NAMALWA (cell line): Measurements from ENCODE around the gene FUT6.
A peak's percentile ranks its signal among the peaks of the same experiment; 100 is the strongest.
"Not testable (repeated sequence)": the region's sequence is repeated elsewhere in the genome, so short reads cannot be mapped to it uniquely, and the experiment has no call there.

ENCODE experiments used
- DNase-seq: peaks from one replicate; pipeline ENCODE4 v3.0.0-alpha.2; 2015; ENCODE audit warnings: low spot score

The FUT6 gene

DNA sequence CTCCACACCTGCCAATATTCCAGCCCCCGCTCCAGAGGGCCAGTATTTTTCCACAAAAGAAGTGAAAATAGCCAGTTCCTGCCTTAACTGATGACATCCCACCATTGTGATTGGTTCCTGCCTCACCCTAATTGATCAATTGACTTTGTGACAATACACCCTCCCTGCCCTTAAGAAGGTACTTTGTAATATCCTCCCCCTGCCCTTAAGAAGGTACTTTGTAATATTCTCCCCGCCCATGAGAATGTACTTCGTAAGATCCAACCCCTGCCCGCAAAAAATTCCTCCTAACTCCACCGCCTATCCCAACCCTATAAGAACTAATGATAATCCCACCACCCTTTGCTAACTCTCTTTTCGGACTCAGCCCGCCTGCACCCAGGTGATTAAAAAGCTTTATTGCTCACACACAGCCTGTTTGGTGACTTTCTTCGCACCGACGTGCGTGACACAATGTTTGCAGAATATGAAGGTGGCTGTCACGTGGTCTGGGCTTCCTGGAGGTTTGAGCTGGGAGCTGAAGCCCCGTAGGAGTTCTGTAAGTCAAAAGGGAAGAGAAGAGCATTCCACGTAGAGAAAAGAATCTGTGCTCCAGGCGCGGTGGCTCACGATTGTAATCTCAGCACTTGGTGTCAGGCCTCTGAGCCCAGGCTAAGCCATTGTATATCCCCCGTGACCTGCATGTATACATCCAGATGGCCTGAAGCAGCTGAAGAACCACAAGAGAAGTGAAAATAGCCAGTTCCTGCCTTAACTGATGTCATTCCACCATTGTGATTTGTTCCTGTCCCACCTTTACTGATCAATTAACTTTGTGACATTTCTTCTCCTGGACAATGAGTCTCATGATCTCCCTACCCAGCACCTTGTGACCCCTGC lies 17.9 kb upstream of the FUT6 start:
- no peak for DNase-seq

DNA sequence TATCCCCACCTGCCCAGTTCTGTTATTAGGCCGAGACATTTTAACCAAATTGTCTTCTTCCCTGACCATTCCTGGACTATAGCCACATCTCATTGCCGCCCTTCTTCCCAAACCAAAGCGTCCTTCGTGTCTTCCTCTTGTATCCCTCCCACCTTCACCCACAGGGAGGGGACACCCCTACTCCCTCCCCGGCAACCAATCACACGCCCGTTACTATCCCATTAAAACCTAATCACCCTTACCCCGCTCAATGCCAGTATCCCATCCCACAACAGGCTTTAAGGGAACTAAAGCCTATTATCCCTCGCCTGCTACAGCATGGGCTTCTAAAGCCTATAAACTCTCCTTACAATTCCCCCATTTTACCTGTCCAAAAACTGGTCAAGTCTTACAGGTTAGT lies 15.6 kb upstream of the FUT6 start:
- not testable (repeated sequence) for DNase-seq

DNA sequence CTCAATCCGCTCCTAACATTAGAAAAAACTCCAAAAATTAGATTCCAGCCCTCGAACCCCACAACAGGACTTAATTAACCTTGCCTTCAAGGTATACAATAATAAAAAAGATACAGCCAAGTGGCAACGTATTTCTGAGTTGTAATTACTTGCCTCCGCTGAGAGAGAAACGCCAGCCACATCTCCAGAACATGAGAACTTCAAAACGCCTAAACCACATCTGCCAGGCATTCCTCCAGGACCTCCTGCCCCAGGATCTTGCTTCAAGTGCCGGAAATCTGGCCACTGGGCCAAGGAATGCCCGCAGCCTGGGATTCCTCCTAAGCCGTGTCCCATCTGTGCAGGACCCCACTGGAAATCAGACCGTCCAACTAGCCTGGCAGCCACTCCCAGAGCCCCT lies 14.6 kb upstream of the FUT6 start:
- not testable (repeated sequence) for DNase-seq

DNA sequence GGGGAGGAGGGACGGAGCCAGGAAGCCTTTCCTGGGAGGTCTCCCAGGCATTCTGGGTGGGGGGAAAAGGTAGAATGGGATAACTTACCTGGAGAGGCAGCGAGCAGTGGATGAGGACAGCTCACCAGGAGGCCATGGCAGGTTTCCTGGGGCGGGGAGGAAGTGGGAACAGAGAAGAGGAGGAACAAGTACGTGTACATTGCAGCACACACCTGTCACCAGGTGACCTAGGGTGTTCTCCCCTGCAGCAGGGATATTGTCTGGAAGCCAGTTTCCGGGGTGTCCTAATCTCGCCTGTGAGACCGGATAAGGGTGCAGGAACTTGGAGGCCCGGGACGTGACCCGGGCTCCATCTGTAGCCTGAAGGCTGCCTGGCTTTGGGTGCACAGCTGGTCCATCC lies 11.8 kb upstream of the FUT6 start, which contains the start of gene FUT3:
FUT3 (minus strand) TSS at position 148 of the 400 bp plus-strand sequence.
- DNase-seq: no peak

DNA sequence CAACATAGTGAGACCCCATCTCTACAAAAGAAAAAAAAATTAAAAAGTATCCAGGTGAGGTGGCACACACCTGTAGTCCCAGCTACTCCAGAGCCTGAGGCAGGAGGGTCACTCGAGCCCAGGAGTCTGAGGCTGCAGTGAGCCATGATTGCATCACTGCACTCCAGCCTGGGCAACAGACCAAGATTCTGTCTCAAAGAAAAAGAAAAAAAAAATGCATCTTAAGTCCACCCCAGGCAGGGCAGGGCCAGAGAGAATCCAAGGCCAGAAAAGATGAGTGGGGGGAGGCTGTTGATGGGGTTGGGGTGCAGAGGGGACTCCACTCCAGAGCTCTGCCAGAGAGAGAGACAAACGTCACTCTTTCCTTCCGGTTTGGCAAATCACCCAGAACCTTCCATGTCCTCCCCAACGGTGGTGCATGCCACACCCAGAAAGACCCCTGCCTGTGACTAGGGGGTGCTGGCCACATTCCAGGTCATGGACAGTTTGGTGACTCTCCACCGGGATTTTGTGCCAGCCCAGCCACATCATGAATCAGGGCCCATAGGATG lies 11.3 kb upstream of the FUT6 start:
- DNase-seq: no peak

DNA sequence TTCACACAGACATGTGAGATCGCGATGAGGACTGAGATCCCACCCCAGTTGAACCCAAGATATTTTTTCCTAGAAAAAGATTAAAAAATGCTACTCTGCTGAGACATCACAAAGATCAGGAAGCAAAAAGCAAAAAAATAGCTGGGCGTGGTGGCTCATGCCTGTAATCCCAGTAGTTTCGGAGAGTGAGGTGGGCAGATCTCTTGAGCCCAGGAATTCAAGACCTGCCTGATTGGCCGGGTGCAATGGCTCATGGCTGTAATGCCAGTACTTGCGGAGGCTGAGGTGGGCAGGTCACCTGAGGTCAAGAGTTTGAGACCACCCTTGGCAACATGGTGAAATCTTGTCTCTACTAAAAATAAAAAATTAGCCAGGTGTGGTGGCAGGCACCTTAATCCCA lies 10.7 kb upstream of the FUT6 start:
- no peak for DNase-seq

DNA sequence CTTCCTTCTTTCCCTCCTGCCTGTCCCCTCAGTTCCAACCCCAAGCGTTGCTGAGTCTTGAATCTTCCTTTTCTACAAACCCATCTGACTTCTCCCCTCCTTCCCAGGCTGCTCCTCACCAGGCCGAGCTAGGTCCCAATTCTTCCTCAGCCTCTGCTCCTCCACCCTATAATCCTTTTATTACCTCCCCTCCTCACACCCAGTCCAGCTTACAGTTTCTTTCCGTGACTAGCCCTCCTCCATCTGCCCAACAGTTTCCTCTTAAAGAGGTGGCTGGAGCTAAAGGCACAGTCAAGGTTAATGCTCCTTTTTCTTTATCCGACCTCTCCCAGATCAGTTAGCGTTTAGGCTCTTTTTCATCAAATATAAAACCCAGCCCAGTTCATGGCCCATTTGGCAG lies 9.1 kb upstream of the FUT6 start:
- DNase-seq: not testable (repeated sequence)

DNA sequence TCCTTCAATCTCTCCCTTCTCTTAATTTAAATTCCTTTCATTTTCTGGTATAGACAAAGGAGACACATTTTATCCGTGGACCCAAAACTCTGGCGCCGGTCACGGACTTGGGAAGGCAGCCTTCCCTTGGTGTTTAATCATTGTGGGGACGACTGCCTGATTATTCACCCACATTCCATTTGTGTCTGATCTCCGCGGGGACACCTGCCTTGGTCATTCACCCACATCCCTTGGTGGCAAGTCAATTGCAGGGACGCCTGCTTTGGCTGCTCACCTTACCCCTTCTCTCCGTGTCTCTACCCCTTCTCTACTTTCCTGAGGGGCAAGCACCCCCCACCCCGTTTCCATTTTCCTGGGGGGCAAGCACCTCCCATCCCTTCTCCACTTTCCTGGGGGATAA lies 8.3 kb upstream of the FUT6 start:
- not testable (repeated sequence) for DNase-seq

DNA sequence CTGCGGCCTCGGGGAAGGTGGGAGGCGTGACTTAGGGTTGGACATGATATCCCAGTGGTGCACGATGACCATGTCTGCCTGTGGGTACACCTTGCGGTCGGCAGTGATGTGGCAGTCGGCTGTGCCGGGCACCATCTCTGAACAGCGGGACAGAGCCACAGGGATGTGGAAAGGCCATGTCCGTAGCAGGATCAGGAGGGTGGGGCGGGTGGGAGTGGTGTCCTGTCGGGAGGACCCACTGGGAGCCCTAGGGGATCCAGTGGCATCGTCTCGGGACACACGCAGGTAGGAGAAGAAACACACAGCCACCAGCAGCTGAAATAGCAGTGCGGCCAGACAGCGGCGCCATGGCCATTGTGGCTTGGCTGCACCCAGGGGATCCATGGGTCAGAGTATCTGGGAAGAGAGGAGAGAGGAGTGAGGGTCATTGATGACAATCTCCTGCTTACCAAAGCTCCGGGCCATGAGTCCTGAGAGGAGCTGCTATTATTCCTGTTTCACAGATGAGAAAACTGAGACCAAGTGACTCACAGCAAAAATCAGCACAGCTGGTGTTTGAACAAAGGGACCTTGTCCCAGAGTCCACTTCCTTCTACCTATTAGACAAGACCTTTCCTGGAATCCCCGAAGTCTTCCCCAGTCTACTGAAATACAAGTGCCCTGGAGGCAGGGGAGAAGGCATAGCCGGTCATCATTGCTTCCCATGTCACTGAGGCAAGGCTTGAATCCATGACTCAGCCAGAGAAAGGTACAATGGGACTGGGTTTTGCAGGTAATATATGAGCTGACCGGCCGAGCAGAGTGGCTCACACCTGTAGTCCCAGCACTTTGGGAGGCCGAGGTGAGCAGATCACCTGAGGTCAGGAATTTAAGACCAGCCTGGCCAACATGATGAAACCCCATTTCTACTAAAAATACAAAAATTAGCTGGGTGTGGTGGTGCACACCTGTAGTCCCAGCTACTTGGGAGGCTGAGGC lies 5.2 kb upstream of the FUT6 start:
- no peak for DNase-seq

DNA sequence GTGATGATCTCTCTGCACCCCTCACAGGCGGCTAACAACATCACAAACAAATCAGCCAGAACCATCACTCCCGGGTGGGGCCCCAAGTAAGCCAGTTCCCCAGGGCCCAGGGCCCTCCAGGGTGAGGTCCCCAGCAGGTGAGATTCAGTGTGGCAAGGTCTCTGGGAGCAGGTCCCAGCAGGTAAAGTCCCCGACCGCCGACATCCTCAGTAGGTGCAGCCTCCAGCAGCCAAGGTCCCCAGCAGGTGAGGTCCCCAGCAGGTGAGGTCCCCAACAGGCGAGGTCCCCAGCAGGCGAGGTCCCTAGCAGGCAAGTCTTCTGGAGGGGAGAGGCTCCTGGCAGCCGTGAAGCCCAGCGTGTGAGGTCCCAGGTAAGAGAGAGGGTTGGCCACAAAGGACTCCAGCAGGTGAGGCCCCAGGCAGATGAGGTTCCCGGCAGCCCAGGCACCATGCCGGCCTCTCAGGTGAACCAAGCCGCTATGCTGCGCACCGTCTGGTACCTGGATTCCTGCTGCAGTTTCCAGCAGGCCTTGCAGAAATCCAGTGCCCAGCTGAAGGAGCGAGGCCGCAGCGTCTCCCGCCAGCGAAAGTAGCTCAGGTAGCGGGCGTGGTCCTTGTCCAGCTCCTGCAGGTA lies 3.9 kb upstream of the FUT6 start:
- no peak for DNase-seq

DNA sequence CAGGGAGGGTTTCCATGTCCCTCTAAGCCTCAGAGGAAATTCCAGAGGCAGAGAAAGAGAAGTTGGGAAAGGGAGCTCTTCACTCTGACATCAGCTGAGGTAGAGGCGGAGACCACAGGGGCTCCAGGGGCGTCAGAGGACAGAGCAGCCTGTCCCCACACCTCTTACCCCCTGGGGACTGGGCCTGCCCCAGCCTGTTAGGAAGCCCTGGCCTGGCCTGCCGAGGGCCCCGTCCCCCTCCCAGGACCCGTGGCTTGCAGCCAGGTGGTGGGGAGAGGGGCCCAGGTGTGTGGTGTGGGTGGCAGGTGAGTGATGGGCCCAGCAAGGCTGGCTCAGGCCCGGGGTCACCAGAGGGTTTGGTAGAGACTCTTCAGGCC lies 2.2 kb upstream of the FUT6 start:
- not testable (repeated sequence) for DNase-seq

DNA sequence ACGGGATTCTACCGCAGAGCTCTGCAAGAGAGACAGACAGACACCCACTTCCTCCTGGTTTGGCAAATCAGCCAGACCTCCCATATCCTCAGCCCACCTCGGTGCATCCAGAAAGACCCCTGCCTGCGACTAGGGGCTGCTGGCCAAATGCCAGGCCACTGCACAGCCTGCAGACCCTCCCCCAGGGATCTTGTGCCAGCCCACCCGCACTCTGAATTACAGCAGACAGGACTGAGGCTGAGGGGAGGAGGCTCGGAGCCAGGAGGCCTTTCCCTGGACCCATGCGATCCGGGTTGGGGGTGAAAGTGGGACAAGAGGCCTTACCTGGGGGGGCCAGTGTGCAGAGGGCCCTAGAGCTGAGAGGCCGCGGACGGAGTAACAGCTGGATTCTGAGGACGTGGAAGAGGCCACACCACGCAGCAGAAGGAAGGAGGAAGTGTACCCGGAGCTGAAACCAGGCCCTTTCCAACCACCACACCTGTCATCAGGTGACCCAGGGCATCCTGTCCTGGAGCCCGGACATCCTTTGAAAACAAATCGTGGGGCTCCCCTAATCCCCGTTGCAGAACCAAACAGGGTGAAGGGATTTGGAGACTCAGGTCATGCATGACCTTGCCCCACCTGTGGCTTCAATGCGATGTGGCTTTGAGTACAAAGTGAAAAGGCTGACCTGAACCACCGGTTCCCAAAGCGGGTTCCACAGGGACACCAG lies 993 bp downstream of the FUT6 start:
- DNase-seq: no peak

DNA sequence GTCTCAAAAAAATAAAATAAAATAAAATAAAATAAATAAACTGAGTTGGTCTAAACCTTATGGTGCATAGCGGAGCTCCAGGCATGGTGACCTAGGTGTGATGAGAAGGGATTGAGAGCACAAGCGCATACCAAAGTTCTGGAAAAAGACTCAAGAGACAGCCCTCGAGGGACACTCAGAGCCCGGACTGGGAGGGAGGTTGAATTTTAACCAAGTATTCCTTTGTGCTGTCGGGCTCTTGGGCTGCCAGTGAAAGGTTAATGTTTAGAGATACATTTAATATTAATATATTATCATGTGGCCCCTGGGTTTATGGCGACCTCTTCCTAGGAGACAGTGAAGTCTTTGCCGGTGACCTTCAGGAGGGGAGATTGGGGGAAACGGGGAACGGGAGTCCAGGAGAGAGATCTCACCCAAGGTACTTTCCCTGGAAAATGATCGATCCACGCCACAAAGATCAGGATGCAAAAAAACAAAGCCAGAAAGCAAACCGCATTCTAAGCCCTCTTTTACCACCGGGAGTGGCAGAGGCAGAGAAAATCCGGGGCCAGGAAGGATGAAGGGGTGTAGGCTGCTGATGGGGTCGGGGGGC lies 1.6 kb downstream of the FUT6 start:
- DNase-seq: no peak

DNA sequence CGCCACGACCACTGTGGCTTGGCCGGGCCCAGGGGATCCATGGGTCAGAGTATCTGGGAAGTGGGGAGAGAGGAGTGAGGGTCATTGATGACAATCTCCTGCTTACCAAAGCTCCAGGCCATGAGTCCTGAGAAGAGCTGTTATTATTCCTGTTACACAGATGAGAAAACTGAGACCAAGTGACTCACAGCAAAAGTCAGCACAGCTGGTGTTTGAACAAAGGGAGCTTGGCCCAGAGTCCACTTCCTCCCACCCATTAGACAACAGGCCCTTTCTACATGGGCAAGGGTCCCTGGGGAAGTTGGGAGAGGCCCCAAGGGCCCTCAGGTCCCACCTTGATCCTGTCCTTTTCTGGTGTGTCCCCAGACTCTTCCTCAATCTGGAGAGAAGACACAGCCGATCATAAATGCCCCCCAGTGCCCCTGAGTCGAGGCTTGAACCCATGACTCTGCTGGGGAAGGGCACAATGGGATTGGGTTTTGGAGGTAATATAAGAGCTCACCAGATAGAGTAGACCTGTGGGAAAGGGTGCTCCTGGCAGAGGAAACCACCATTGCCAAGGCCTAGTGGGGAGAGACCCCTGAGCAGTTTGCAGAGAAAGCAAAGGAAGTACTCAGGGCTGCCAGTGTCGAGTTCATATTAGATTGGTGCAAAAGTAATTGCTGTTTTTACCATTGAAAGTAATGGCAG lies 6.8 kb downstream of the FUT6 start:
- DNase-seq: no peak

DNA sequence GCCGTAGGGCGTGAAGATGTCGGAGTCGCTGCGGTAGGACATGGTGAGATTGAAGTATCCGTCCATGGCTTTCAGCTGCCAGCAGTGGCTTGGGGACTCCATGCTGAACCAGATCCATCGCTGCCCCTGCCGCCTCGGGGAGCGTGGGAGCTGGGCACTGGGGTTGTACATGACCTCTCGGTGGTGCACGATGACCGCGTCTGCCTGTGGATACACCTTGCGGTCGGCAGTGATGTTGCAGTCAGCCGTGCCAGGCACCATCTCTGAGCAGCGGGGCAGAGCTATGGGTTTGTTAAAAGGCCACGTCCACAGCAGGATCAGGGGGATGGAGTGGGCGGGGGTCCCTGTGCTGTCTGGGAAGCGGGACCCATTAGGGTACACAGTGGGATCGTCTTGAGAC lies 7.4 kb downstream of the FUT6 start:
- DNase-seq: no peak

DNA sequence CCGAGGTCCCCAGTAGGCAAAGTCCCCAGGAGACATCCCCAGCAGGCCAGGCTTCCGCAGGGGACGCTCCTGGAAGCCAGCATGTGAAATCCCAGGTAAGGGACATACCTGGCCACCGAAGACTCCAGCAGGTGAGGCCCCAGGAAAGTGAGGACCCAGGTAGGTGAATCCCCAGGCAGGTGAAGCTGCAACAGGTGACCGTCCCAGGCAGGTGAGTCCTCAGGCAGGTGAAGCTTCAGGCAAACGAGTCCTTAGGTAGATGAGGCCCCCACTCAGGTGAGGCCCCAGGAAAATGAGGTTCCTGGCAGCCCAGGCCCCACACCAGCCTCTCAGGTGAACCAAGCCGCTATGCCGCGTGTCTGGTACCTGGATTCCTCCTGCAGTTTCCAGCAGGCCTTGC lies 8.3 kb downstream of the FUT6 start:
- DNase-seq: no peak

DNA sequence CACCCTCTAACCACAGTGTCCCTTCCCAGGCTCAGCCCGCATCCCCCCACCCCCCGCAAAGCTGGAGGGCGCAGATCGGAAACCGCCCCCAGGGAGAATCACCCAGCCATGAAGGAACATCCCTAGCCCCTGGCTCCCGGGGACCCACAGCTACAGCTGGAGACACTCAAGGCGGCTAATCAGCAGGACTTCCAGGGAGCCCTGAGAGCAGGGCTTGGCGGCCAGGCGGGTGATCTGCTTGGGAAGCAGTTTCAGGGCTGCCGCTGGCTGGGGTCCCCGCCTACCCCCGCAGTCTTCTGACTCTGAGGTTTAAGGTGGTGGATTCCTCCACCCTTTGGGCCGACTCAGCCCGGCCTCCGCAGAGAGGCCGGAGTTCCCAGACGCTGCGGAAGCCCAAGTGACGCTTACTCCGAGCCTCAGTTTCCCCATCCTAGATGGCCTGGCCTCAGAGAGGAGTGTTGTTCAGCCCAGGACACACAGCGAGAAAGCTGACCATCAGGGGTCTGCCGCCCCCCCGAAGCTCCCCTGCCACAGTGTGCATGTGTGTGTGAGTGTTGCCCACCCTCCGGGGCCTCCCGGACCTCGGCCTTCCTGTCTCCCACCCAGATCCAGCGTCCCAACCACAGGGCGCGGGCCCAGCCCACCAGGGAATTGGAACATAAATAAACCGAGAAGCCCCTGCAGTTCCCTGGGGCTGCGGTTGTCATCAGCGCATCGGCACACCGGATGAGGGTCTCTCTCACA lies 9.8 kb downstream of the FUT6 start:
- DNase-seq: no peak

DNA sequence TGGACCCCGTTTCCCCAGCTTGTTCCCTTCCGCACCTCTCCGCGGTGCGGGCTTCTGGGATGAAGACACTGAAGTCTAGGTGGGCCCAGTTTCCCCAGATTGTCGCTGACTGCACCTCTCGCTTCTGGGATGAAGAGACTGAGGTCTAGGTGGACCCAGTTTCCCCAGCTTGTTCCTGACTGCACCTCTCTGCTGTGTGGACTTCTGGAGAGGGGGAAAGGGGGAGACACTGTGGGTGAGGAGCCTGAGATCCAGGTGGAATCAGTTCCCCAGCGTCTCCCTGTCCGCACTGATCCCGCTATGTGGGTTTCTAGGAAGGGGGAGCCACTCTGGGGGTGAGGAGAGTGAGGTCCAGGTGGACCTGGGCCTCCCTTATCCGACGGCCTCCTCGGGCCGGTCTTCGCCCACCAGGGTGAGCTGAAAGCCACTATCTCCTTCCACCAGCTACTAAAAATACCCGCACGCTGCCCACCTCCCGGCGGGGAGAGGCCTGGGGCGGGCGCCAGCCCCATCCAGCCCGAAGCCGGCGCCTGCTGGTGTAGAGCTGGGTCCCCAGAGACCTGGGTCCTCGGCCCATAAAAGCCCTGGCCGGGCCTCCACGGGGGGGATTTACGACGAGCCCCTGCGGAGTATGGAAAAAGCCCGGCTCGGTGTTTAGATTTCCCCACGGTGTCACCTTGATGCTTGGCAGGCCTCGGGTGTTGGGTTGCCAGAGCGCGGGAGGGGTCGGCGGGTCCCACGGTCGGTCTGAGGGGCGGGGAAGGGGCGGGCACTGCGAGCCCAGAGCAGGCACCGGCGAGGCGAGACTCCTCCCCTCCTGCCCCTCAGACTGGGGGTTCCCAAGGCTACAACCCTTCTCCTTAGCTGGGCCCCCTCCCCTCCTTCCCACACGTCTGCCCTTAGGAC lies 10.6 kb downstream of the FUT6 start:
- peak; percentile 63 for DNase-seq
